ENCODE results near the gene C4B.
"Not testable (repeated sequence)": the region's sequence is repeated elsewhere in the genome, so short reads cannot be mapped to it uniquely, and the experiment has no call there.

Gene C4B

DNA sequence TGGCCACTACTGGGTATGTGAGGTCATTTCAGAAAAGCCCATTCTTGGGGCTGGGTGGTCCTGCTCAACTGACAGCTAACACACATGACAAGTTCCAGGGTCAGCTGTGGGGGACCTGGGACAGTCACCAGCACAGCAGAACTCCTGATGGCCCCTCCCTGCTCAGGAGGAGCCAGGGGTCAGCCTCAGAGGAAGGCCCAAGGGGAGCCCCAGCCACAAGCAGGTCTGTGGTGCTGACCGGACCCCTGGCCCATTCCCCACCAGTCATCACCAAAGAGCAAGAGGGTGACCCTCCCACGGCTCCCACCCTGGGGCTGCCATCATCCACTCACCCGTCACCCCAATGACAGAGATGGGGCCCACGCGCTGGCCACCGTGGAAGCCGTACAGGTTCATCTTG, 41.7 kb downstream of the C4B start:
- no peak for DNase-seq

DNA sequence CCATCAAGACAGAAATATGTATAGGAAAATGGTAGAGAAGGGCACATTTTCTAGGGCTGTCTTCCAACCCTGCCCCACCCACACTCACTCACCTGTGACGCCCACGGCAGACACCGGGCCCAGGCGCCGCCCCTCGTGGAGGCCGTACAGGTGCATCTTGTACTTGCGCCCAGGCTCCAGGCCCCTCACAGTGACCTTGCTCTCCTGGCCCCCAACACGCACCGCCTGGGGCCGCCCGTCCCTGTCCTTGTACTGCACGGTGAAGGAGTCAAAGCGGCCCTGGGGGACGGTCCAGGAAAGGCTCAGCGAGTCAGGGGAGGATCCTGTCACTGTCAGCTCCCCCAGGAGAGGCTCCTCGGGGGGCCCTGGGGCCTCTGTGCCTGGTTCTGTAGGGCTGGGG, 43.4 kb downstream of the C4B start:
- DNase-seq = no peak

DNA sequence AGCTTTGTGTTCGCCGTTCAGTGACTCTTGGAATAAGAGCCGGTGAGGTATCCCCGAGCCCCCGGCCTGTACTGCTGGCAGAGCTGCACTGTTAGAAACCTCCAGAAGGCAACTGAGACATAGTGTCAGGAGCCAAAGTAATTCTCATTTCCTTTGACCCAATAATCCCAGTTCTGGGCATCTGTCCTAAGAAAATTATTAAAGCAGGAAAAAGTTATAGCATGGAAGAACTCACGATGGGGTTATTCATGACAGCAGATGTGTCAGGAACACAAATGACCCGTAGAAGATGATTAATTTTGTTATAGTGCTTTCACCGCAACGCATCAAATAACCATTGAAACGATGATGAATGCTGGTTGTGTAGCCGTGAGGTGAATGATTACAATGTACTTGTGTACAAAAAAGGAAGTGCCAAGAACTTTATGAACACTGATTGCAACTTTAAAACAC, 43.9 kb downstream of the C4B start:
- DNase-seq = no peak

DNA sequence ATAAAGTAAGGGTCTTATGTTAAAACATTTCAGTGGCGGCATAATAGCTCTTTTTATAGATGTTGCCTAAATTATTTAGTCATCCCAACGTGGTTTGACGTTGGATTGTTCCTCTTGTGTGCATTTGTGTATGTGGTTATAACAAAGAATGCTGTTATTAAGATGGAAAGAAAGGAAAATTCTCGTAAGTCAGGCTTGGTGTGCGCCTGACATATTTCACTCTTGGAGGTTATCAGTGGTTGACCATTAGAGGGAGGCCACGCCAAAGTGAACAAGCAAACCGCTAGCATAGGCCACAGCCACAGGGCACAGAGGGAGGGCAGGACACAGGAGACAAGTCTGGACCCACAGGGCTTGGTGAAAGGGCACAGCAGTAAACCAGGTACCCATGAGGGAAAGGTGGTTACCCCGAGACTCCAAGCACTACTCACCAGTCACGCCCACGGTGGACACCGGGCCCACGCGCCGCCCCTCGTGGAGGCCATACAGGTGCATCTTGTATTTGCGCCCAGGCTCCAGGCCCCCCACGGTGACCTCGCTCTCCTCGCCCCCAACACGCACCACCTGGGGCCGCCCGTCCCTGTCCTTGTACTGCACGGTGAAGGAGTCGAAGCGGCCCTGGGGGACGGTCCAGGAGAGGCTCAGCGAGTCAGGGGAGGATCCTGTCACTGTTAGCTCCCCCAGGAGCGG, 46.5 kb downstream of the C4B start:
- DNase-seq = no peak

DNA sequence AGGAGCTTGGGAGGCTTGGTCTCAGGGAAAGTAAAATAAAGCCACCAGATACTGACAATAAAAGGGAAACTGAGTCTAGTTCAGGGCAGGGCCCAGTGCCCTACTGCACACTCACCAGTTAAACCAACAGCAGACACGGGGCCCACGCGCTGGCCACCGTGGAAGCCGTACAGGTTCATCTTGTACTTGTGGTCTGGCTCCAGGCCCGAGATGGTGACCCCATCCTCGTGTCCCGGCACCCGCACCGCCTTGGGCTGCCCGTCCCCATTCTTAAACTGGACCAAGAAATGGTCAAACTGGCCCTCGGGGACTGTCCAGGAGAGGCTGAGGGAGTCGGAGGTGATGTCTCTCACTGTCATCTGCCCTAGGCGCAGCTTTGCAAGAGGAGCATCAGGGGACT, 50.1 kb downstream of the C4B start:
- no peak for DNase-seq

DNA sequence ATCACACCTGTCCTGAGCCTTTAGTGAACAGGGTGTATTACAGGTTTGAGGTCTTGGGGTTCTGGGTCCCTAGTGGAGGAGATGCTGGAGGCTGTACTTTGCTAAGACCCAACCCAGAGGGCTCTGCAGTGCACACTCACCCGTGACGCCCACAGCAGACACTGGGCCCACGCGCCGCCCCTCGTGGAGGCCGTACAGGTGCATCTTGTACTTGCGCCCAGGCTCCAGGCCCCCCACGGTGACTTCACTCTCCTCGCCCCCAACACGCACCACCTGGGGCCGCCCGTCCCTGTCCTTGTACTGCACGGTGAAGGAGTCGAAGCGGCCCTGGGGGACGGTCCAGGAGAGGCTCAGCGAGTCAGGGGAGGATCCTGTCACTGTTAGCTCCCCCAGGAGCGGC, 52.9 kb downstream of the C4B start:
- DNase-seq = not testable (repeated sequence)

DNA sequence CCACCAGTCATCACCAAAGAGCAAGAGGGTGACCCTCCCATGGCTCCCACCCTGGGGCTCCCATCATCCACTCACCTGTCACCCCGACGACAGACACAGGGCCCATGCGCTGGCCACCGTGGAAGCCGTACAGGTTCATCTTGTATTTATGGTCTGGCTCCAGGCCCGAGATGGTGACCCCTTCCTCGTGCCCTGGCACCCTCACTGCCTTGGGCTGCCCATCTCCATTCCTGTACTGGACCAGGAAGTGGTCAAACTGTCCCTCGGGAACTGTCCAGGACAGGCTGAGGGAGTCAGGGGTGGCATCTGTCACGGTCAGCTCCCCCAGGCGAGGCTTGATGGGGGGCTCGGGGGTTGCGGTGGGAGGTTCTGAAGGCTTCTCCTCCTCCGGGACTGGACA, 53.7 kb downstream of the C4B start:
- not testable (repeated sequence) for DNase-seq

DNA sequence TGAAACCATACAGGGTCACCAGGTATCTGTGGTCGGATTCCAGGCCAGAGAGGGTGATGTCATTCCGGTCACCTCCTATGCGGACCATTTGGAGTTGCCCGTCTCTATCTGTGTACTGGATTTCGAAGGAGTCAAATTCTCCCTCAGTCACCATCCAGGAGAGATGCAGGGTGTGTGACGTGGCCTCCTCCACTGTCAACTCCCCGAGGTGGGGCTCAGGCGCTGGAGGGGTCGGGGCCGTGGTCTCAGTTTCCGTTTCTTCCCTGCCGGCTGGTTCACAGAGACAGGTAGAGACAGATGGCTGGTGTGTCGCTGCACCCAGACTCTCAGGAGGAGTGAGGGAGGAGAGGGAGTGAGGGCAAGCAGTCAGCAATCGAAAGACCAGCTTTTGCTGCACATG, 54.3 kb downstream of the C4B start:
- DNase-seq = no peak

DNA sequence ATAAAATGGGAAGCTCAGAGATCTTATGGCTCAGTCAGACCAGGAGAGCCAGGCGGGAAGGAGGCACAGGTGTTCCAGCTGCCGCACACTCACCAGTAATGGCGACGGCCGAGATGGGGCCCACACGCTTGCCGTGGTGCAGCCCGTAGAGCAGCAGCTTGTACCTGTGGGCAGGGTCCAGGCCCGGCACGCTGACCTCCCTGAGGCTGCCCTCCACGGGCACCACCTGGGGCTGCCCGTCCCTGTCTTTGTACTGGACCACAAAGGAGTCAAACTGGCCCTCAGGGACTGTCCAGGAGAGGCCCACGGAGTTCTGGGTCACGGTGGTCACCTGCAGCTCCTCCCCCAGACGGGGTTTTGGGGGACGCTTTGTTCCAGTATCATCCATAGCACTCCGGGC, 54.9 kb downstream of the C4B start:
- no peak for DNase-seq

DNA sequence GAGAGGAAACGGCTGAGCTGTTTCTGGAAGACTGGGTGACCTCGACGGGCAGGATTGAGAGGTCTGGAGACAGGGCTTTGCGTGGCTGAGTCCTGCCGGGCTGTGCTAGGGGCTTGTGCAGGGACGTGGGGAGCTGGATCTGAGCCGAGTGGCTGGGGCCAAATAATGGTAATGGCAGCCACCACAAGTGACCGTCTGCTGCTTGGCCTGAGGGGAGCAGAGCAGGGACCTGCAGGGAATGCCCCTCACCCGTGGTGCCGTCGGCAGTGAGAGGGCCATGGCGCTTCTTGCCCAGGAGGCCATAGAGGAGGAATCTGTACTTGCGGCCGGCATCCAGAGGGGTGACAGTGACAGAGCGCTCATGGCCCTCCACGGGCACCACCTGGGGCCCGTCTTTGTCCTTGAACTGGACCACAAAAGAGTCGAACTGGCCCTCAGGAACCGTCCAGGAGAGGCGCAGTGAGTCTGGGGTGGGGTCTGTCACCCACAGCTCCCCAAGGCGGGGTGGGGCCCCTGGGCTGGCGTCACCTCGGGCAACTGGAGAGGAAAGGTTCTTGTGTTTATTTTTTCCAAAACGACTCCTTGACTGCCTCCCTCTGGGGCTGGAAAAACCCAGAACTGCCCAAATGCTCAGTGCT, 55.4 kb downstream of the C4B start:
- DNase-seq = no peak

DNA sequence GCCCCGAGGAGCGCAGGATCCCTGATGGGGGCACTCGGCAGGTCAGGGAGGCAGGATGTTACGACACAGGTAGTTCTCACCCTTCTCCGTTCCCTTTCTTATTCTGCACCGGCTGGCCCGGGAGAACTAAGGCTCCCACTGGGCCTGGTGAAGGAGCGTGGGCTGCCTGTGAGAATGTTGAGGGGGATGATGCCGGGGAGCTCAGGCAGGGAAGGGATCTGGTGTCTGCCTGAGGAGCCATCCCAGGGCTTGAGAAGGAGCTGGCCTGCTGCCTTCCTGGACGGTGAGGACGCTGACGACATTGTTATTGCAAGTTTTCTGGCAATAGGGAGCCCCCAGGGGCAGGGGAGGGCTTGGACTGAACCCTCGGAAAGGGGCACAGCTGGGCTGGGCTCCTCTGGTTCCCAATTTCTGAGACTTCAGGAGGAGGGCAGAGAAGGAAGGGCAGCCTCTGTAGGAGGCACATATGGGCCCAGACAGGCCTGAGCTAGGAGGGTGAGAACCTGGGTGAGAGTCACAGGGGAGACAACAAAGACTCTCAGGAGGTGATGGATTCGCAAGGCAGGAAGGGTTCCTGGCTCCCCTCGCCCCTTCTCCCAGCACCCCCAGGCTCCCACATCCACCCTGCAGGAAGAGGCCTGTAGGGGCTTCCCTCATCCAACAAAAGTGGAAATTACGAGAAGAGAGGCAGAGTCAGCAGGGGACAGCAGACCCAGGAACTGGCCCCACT, 56.4 kb downstream of the C4B start:
- DNase-seq = no peak

DNA sequence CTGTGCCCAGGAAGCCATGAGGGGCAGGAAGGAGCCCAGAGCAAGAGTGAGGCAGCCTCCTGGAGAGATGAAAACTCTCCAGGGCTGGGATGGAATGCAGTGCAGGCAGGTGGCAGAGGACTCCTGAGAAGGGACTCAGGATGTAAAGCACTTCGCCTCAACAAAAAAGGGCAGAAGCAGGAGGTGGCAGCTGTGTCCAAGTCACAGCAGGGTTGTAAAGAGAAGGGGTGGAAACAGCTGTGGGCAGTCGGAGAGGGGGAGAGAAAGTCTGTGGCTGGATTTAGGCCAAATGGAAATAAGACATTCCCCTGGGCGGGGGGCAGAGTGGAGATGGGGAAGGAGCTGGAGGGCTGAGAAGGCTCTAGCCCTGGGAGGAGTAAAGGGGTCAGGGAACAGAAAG, 58.5 kb downstream of the C4B start:
- peak; percentile 26 for DNase-seq

DNA sequence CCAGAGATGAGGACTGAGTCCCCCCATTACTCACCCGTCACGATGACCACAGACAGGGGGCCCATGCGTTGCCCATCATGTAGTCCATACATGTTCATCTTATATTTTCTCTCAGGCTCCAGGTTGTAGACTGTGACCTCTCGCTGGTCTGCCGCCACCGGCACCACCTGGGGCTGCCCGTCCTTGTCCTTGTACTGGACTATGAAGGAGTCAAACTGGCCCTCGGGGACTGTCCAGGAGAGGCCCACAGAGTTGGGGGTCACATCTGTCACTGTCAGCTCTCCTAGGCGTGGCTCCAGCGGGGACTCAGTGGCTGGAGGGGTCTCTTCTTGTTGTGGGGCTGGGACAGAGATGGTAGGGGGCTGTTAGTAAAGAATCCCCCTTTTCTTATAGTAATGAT, 59.0 kb downstream of the C4B start:
- no peak for DNase-seq

DNA sequence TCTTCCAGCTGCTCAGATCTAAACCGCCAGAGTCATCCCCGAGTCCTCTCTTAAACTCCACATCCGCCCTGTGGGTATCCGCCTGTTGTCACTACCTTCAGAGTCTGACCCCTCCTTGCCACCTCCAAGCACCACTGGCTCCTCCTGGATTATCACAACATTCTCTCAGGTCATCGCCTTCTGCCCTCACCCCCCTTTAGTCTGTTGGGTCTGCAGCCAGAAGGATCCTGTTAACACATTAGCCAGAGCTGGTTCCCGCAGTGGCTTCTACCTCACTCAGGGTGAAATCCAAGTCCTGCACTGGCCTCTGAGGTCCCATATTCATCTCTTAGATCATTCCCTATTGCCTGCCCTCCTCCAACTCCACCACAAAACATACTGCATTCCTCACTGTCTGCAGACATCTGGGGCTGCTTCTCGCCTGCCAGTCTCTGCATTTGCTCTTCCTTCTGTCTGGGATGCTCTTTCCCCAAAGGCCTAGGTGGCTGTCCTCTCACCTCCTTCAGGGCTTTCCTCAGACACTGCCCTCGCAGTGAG, 60.5 kb downstream of the C4B start:
- DNase-seq = no peak

DNA sequence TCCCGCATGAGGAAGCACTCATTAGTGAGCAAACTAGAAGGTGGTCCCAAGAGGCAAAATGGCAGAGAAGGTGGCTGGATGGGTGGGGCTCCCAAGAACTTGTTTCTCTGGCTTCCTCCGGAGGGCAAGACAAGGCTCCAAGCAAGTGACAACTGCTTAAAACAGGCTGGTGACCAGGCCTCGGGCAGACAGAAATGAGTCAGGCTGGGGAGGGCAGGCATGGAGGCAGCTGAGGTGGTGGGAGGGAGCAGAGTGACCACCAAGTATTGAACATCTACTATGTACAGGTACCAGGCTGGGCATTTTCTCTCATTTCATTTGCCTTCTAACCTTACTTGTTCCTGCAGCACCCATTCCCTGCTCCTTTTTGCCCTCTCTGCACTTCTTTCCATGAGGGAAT, 61.2 kb downstream of the C4B start:
- no peak for DNase-seq

DNA sequence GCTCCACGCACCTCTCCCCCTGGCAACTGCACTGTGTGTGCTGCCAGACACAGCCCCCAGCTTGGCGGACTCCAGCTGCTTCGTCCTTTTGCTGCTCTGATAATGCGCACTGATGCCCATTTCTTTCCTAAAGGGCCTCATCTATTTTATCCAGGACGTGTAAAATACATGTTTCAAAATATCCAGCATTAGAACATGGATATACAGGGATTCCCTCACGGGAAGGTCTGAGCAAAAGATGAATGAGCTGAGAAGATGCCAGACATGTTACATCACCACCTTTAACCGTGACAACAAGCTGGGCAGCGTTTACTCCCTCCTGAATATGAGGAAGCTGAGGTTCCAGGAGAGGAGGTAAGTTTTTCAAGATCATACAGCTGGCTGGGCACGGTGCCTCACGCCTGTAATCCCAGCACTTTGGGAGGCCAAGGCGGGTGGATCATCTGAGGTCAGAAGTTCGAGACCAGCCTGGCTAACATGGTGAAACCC, 61.8 kb downstream of the C4B start:
- DNase-seq = no peak

DNA sequence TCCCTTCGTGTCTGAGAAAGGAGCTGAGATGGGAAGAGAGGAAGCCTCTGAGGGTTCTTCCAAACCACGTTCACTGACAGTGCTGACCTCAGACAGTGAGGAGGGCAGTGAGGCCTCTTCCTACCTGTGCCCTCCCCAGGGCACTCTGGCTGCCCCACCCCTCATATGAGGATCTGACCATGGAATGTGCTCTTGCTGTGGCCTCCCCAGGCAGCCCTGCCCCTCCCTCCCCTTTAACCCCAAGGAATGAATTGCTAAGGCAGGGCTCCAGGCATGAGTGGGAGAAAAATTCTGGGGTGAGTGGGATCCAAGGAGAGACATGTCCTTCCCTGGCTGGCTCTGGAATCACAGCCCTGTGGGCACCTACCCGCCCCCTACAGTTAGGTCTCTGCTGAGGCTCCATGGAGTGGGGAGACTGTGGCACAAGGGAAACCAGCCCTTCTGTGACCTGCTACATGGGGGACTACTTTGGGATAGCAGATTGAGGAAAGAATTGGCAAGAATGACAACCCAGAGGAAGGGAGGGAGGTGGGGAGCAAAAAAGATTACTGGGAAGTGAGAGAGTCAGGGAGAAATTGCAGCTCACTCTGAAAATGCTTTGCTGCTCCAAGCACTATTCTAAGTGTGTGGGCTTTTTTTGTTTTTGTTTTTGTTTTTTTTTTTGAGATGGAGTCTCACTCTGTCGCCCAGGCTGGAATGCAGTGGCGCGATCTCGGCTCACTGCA, 65.1 kb downstream of the C4B start:
- DNase-seq = no peak

DNA sequence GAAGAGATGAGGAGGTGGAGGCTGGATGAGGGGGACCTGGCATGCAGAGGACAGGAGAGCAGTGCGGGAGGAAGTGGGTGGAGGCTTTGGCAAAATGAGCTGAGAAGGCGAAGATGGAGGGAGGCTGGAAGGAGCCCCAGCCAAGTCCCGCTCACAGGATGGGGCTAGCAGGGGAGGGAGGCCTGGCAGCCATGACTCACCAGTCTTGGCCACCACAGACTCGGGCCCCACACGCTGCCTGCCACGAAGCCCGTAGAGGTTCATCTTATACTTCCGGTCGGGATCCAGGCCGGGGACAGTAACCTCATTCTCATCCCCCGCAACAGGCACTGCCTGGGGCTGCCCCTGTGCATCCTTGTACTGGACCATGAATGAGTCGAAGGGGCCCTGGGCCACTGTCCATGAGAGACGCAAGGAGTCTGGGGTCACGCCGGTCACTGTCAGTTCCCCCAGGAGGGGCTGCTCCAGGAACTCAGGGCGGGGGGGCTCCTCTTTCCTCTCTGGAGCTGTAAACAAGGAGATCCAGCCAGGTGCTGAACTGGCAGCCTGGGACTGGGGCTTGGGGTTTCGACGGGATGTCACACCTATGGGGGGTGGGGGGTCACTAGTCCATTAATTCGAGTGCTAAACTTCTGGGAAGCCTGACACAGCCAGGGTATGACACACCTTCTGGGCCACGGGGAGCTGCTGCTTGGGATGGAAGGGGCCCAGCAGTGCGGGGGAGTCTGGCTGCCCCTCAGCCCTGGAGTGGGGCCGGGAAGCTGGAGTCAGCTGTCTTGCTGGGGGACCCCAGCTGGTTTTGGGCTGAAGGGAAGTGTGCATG, 66.8 kb downstream of the C4B start:
- DNase-seq = no peak

DNA sequence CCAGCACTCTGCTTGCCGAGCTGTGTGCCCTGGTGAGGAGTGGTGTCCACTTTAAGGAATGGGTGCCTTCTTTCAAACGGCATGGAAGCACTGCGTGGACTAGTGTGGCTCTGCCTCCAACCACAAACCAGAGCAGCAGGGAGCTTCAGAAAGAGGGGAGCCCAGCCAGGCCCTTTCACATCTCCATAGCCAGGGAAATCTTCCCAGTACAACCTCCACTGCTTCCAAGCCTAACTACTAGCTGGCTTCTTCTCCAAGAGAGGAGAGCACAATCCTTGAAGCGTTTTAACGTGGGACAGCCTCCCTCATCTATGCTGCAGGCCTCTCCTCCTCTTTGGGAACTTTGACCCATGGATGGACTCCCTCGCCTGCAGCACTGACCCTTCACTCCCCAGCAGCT, 67.9 kb downstream of the C4B start:
- no peak for DNase-seq

DNA sequence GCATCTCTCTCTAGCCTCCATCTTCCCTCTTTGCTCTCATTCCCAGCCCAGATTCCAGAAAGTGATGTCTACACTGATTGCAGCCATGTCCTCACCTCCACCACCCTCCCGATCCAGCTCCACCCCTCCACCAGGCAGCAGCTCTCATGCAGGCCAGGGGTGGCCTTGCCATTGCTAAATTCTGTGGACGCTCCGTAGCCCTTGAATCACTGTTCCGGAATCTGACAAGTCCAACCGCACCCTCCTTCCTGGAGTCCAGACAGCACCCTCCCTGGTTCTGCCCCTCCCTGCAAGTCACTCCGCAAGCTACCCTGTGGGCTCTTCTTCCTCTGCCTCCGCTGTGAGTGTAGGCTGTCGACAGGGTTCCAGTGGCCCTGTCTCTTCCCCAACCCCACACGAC, 68.3 kb downstream of the C4B start:
- no peak for DNase-seq

DNA sequence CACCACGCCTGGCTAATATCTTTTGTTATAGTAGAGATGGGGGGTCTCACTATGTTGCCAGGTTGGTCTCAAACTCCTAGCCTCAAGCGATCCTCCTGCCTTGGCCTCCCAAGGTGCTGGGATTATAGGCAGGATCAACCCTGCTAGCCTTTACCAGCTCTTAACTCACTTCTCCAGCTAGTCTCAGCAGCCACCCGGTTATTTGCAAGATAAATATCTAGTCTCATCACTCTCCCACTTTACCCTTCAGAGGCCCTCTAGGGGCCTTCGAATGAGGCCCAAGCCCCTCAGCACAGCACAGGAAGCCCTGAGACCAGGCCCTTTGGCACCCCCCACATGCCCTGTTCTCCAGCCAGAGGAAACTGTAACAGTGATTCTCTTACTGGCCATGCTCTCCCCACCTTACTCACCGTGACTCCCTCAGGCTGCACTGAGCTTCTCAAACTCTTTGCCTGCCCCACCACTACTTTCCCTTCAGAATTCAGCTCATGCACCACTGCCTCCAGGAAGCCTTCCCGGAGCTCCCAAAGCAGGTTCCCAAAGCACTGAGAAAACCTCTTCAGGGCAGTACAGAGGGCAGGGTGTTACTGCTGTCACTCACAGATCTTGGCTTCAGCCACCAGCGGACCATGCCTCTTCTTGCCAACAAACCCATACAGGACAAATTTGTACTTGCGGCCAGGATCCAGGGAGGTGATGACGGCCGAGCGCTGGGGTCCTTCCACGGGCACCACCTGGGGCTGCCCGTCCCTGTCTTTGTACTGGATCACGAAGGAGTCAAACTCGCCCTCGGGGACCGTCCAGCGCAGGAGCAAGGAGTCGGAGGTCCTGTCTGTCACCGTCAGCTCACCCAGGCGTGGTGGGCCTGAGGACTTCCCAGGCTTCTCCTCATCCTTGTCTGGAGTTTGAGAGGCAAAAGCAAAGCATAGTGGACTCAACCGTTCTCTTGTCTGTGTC, 69.5 kb downstream of the C4B start:
- no peak for DNase-seq

Data from DMS79 (cell line).